Germinal center (tissue), 1 donor: Measurements from ENCODE around the gene BCL6.

ENCODE experiments used
- DNase-seq: peaks from one replicate; pipeline ENCODE4 v3.0.0; 2012; ENCODE audit warnings: mixed read lengths, low spot score

The BCL6 gene

DNA sequence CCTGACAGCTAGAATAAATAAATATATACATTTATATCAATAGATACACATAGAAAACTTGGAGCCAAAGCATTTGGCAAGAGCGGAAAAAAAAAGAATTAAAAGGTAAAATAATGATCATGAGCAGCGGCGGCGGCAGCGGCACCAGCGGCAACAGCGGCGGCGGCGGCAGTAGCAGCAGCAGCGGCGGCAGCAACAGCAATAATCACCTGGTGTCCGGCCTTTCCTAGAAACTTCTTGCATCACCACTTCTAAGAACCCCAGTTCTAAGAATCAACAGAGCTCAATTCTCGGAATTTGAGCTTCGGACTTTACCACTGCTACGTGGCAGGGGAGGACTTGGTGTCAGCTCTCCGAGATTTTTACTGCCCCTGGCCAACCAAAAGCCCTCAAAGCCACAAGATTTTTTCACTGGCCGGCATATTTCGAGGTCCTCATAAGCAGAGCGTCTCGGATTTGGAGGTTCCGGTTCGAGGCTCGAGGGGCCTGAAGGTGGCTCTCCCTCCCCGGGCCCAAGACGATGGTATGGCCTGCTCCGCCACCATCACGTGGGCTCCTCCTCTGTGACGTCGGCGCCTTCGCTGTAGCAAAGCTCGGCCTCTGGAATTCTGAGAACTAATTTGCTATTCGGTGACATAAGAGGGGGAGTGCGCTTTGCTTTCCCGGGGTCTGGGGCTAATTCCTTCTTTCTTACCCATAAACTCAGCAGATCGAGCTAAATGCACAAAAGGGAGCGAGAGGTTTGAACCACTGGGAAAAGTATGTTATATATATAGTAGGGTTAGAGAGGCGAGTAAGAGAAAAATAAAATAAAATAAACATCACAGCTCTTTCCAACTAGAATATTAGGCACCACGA, at the start of gene BCL6:
TSS of gene BCL6 (minus strand) at position 268 of the 858 bp plus-strand sequence. CDS start 11,775 bp downstream, outside the sequence.
- DNase-seq, result peak; percentile 84

DNA sequence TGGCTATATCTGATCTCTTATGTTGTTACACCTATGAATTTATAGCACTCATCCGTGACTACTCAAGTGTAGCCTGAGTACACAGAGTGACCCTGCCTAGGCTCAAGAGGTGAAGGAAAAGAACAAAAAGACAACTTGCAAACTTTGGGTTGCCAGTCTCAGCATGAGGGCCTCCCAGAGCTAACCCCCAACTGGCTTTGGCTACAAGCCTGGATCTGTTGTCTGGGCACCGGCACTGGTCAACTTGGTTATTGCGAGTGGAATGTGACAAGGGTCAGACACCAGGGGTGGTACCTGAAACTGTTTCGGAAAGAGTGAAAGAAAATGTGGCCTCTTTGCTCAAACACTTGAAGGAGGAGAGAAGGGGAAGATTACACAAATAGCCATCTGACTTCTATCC, 49.5 kb upstream of the BCL6 start:
- DNase-seq, result no peak

DNA sequence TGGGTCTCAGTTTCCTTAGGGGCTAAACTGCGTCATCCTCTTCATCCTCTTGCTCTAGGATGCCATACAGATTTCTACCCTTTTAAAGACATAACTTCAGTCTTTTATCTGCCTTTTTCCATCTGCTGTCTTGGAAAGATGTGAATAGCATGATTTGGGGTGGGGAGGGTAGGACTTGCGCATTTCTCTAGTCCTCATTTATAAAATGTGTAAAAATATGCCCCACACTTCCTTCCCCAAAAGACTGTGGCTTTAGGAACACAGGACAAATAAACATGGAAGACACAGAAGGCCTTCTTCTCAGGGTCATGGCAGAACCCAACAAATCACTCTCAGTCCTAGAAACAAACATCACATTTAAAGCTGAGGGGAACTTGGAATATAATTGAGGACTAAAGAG, 48.4 kb upstream of the BCL6 start:
- DNase-seq, result no peak

DNA sequence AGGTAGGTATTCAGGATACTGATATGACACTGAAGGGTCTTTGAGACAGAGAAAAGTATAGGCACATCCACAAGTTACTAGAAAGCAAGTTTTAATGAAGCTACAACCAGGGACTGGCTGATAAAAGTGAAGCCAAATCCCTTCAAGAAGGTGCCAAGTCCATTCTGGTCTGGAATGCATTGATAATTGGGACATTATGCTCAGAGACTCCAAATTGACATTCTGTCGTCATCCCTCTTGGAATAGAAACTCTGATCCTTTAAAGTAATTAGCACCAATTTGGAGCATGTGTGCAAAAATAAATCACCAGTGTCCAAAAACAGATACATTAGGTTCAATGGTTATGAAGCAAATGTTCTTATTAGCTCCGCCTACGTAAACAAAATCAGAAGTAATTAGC, 47.3 kb upstream of the BCL6 start:
- no peak for DNase-seq

DNA sequence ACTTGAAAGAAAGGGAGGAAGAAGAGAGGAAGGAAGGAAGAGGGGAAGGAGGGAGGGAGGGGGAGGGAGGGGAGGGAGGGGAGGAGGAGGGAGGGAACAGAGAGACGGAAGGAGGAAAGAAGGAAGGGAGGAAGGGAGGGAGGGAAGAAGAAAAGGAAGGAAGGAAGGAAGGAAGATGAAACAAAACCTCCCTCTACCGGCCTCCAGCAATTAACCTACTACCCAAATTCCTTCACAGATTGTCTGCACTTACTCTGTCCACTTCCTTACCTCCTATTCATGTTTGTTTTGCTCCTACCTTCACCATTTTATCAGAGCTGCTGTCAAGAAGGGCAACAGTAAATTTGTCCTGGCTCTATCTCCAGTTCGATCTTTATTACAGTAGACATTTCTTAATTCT, 44.6 kb upstream of the BCL6 start:
- DNase-seq, result no peak

DNA sequence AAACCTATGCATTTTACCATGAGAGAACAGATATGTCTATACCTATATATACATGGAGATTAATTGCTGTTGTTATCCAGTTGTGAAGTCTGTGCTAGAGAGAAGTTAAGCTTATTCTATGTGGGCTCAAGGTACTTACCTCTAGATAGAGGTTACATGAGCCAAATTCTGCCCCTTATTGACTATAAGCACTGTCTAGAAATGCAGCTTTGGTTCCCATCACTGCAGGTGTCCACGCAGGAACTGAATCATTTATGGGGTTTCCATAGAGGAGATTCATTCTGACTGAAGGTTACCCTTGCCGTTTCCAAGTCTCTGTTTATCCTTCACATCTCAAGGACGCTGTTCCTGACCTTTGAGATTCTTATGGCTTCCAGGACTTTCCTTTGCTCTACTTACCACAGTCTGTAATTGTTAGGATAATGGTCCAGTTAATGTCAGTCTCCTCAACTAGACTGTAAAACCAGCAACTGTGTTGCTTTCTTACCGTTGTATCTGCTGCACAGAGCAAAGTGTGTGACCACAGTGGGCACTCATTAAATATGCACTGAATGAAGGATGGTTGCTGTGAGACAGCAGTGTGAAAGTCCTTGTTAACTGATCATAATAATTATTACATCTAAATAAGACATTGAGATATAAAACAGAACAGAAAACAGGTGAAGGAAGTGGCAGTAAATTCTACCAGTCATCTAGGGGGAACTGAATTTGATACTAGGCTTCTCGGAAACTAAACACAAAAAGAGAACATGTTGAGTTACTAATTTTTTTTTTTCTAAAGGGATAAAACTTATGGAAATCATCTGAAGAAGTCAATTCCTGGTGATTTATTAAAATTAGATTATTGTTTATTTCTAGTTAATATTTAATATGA, 44.0 kb upstream of the BCL6 start:
- peak; percentile 20 for DNase-seq

DNA sequence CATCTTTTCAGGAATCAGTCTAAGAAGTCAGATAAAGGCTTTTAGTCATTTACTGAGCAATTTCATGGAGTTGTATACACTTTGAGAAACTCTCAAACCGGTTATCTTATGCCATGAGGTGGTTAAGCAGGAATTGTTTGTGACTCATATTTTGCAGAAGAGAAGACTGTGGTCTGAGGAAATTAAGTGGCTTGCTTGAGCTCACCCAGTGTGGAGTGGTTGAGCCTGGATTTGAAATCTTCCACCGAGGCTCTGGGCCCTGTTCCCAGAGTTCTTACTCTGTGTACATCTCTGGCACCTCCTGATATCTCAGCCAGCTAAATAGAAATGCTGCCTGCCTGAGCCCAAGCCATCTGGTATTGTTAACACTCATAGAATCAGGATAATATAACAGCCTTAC, 37.8 kb upstream of the BCL6 start:
- no peak for DNase-seq

DNA sequence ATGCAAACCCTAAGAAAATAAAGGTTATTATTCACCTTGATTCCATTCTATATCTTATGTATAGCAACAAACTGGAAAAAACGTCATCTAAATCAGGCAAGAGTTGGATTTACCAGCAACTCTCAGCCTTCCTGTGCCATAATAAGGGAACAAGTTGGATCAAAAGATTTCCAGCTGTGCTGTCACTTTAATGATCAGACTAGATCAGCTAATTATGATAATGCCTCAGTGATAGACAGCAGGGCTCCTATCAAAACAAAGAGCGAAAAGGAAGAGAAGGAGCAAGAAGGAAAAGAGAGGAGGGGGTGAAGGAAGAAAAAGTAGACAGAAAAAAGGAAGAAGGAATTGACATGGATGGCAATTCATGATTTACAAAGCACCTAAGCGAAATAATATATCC, 36.7 kb upstream of the BCL6 start:
- DNase-seq, result no peak

DNA sequence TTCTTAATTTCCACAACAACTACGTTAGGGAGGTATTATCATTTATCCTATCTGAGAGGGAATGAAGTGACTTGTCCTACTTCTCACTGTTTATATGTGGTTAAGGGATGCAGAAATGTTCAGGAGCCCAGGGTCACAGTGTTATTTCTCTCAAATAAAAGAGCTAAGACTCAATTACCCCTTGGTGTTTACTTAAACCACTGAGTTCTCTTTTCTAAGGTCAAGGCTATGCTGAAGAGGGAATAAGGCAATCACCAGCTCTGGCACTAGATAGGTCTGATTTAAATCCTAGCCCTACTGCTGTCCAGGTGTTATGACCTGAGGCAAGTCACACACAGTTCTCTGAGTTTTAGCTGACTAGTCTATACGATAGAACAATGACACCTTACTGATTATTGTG, 35.7 kb upstream of the BCL6 start:
- no peak for DNase-seq

DNA sequence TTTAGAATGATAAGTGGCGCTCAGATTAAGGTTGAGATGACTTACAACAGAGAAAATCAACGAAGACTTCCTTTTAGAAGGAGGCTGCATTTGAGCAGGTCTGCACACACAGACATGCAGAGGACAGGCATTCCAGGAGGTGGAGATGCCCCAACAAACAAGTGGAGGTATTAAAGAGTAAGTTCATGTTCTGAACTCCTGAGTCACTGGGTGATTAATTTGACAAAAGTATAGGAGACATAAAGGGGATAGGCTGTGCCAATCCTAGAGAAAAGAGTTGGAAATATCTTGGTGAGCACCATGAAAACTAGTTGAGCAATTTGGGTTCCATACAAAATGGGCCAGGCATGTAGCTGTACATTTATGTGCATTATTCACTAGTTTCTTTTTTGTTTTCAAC, 33.5 kb upstream of the BCL6 start:
- DNase-seq, result no peak

DNA sequence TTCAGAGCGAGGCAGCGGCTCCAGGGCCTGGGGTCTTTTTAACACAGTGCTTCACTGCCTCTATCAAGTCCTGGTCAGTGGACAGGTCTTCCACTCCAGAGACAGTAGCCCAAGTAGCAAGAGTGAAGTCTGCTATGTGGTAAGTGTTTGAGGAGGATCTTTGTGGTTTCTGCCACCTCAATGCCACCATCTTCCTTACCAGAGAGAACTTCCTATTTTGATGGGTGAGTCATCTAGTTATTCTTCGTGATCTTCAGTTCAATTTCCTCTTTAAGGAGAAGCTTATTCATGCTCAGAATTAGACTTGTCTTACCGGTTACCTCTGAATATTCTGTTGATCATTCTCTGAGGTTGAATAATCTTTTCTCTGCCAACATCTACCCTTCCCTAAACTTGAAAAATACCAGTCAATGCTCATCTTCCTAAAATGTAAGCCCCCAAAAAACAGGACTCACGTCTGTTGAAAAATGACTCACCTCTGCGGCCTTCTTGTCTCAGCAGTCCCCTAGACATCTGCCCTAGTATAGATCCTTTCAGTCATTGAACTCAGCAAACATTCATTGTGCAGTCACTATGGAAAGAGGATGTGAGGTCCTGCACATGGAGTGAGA, 32.2 kb upstream of the BCL6 start:
- peak; percentile 31 for DNase-seq

DNA sequence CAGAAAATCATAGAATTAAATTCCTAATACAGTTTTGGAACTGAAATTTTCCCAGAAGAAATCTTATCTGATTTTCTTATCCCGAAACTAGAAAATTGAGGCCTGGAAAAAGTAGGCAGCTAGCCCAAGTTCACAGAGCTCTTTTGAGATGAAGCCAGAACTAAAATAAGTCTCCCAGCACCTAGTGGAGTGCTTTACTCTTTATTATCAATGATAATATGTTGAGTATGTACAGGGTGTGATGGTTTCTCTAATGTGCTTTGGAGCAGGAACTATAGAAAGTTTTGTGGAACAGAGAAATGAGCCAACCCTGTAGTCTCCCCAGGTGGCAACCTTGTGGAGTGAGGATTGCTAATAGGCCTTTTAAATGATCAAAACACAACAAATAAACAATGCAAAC, 30.3 kb upstream of the BCL6 start:
- DNase-seq, result no peak

DNA sequence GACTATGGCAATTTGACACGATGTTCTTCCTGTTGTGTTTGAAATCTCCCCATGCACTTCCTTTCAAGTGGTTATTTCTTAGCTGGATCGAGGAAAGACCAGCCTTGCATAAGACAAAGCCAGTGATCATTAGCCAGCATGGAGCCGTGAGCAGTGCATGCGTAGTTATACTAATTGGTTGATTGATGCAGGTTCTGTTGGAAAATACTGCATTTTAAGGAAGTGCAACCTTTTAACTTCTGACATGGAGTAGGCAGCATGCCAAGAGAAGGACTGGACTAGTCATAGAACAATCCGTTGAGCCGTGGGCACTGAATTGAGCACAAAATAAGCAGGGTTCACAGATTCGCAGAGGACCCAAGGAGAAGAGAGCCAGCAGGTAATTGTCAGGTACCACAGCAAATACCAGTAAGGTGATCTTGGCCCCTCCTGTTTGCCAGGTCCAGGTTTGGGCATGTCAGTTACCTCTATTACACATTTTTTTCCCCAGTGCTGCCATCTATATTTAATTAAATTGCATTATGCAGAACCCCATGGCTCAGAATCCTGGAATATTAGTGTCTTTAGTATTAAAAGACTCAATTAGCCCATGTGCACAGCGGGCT, 29.0 kb upstream of the BCL6 start:
- DNase-seq, result no peak

DNA sequence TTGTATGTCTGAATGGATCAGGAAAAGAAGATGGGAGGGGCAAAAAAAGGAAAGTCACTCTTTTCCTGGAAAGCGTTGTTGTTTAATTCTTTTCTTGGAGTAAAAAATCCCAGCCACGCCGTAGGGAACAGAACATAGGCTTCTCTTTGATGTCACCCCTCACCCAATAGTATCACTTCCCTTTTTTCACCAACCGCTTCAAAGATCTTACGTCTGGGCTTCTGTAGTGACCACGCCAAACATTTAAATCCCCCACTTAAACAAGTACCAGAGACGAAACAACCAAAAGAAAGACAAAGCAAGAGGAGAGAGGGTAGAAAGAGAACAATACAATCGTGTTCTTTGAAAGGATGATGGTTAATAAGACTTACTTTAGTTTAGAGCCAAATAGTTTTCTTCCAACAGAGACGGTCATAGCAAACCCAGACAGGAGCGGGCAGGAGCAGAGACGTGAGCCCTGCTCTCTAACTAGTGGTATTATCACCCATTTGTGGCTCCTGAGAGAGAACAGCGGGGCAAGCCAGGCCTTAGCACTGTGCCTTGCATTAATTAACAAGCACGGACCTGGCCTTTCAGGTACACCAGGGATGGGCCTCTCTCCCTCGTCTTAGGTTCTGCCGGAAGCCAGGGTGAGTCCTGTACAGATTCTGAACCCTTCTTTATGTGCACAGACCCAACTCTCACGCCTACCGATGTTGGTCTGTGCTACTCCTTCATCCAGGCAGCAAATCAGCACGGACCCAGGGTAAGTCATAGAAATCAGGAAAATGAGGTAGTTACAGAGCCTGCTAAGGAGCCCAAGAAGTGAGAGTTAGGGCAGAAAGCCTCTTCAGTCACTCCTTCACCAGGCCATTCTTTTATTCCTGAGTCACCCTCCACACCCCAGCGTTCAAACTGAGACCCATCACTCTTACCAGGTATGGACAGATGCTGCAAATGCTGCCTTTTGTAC, 28.2 kb upstream of the BCL6 start:
- peak; percentile 55 for DNase-seq

DNA sequence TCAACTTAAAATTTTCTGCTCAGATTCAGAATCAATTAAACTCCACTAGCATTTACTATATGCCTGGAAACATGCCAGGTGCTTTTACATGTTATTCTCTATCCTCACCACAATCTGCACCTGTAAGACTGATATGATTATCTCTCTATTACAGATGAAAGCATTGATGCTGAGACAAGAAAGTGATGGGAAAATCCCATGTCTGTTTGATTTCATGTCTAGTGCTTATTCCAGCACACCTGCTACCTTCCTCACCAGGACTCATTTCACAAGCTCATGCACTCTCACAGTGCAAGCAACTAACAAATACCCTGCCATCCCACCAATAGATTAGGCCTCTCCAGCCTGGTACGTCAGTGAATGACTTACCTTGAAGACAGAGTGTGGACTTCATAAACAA, 25.0 kb upstream of the BCL6 start:
- no peak for DNase-seq

DNA sequence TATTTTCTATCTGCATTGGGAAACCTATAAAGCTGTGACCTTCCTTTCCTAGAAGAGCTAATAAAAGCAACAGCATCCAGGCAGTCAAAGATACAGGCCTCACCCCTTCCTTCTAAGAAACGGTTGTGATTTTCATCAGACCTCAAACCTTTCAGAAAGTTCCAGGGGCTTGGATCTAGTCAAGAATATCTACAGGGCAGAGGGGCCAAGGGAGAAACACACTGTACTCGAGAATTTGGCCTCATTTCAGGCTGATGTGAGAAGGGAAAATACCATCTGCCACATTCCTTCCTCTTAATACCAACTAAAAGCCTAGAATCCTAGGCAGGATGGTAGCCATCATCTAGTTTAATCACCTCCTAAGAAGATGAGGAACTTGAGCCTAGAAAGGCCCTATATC, 24.5 kb upstream of the BCL6 start:
- no peak for DNase-seq

DNA sequence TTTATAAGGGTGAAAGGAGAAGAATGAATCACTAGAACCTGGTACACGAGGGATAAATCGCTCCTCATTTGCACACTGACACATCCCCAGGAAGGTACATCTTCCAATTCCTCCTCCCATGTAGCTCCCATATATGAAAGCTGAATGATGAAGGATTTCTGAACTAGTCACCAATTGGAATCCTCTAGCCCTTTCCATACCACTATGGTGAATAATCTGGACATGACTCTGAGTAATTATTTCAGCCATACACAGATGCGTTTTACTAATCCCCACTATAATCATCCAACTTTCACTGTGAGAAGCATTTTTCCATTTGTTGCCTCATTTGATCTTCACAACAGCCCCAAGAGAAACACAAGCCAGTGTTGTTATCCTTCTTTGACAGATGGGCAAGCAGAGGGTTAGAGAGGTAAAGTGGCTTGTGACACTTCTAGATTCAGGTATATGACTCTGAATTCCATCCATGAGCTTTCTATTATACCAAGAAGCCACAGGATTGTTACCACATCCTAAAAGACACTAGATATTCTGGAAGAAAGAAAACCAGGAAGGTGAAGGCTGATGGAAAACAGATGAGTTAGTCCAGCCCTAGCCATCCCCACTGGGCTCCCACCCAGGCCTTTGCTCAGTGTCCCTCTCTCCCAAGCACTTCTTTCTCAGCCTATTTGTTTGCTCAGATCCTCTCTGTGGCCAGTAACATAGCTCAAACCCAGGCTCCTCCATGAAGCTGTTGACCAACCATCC, 22.2 kb upstream of the BCL6 start:
- DNase-seq, result no peak

DNA sequence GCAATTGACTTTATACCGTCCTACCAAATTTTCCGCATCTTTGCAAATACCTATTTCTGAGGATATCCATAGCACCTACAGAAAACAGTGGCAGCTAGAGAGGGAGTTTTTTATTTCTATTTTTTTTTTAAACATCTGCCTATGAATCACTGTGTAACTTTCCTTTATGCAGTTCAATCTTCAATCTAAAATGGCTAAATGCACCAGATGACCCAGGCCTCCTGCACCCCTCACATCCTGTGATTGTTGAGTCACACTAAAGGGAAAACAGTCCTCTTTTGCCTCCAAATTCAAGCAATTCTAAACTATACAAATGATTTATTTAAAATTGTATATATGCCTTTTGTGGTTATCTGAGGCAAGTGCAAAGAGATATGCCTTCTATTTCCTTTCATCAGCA, 20.1 kb upstream of the BCL6 start:
- no peak for DNase-seq

DNA sequence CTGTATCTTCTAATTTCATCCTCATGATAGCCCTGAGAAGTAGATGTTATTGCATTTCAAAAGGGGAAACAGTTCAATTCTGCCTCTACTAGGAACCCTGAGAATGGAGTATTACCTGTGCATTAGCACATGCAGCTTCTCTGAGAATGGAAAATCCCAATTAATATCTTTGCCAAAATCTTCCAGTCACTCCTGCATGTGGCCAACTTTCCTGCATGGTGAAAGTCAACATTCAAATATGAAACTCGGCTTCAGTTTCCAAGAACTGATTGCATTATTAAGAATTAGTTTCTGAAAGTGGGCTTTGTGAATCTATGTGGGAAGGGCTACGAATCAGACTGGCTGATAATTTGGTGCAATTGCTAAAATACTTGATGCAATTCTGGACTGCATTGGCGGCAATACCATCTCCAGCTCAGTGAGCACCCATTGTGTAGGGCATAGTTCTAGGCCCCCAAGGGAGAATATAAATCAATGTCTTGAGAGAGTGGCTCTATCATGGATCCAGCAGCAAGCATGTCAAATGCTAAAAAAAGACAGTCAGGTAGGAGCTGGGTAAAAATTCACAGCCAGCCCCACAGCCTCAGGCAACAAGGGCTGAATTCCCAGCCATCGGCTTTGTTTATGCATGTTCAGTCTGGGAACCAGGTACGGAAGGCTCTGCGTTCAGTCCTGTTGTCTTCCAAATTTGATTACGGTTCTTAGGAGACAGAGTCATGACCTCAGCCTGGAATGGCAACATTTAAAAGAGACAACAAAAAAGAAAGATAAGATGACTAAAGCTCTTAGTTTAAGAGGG, 18.8 kb upstream of the BCL6 start:
- DNase-seq, result no peak

DNA sequence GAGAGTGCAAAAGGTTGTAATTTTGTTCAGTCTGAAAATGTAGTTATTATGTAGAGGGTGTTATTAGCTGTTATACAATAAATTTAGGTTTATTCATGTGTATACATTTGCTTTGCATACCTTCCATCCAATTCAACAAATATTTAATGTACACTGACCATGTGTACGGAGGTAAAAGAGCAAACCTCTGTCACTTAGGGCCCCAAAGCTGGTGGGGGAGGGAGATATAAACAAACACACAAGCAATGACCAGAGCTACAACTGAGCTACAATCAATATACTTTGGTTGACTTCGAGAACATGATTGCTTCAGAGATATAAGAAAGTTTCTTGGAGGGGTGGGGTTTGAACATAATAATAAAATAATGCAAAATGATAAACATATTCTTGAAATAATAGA, 17.5 kb upstream of the BCL6 start:
- no peak for DNase-seq
